CD4-positive, alpha-beta T cell (primary cell): ENCODE results near the gene C16orf95. TPM values are rescaled to one million over a fixed set of nuclear protein-coding genes. Genes with fewer than 3 reads are reported as not detected.
"Not testable (repeated sequence)": the region's sequence is repeated elsewhere in the genome, so short reads cannot be mapped to it uniquely, and the experiment has no call there.

Experiments used
- ATAC-seq: fragments of 200-7000 bp; cut with Tn5 transposase; one replicate; pipeline ENCODE4 v1.10.0; 2022; ENCODE audit warnings: mild to moderate bottlenecking; ENCODE audit not compliant: poor library complexity
- CTCF ChIA-PET: fragments of 350-600 bp; sonication (Branson Sonifier 250); formaldehyde crosslinking; loops from one replicate; lab custom pipeline; 2021; ENCODE audit warnings: antibody characterized with exemption, inconsistent platforms; lab: Charles Lee
- POLR2A ChIA-PET: fragments of 350-600 bp; sonication (Branson Sonifier 250); formaldehyde crosslinking; loops from one replicate; lab custom pipeline; 2021; ENCODE audit warnings: antibody characterized with exemption, inconsistent platforms; lab: Charles Lee
- DNase-seq, 14 experiments: peaks; one replicate each; pipeline ENCODE4 v3.0.0-alpha.2; 2013 to 2020; ENCODE audit warnings: mixed read lengths in 2 of 14
- H3K27ac ChIP-seq, 2 donors: one replicate each; pipeline versions ENCODE4 v1.5.1 to v1.7.0; 2013; ENCODE audit warnings: low read length in 2 of 2, low read depth in 1 of 2, mild to moderate bottlenecking in 1 of 2
- H3K27me3 ChIP-seq, 2 experiments: 1 replicate in 1 of 2; 2 replicates in 1 of 2; pipeline versions ENCODE4 v1.6.1 to v1.7.0; 2013; ENCODE audit warnings: low read length in 2 of 2, control low read depth in 1 of 2, mild to moderate bottlenecking in 1 of 2, moderate library complexity in 1 of 2; ENCODE audit not compliant: insufficient read depth in 2 of 2, control insufficient read depth in 1 of 2
- H3K36me3 ChIP-seq: one replicate; pipeline ENCODE4 v1.6.1; 2013; ENCODE audit warnings: low read length, control low read depth; ENCODE audit not compliant: insufficient read depth
- H3K4me1 ChIP-seq: one replicate; pipeline ENCODE4 v1.6.1; 2013; ENCODE audit warnings: low read length, control low read depth; ENCODE audit not compliant: insufficient read depth
- H3K4me3 ChIP-seq: one replicate; pipeline ENCODE4 v1.5.1; 2013; ENCODE audit warnings: mild to moderate bottlenecking, low read length, moderate library complexity
- H3K9me3 ChIP-seq, 2 experiments: 1 replicate in 1 of 2; 2 replicates in 1 of 2; pipeline versions ENCODE4 v1.6.1 to v1.7.0; 2013; ENCODE audit warnings: low read length in 2 of 2, mild to moderate bottlenecking in 2 of 2, control low read depth in 1 of 2, moderate library complexity in 1 of 2; ENCODE audit not compliant: control insufficient read depth in 1 of 2, insufficient read depth in 1 of 2
- H3K27ac Mint-ChIP-seq: one replicate; pipeline ENCODE4 v1.8.0; 2020; ENCODE audit warnings: mixed read lengths
- H3K27me3 Mint-ChIP-seq: one replicate; pipeline ENCODE4 v1.8.0; 2021; ENCODE audit warnings: mixed read lengths
- H3K36me3 Mint-ChIP-seq: one replicate; pipeline ENCODE4 v1.8.0; 2021; ENCODE audit warnings: low read depth, mixed read lengths
- H3K4me1 Mint-ChIP-seq: one replicate; pipeline ENCODE4 v1.8.0; 2021; ENCODE audit warnings: low read depth, mixed read lengths
- H3K4me3 Mint-ChIP-seq: one replicate; pipeline ENCODE4 v1.8.0; 2020; ENCODE audit warnings: mild to moderate bottlenecking, mixed read lengths
- H3K9me3 Mint-ChIP-seq: one replicate; pipeline ENCODE4 v1.8.0; 2020; ENCODE audit warnings: mixed read lengths
- CTCF ChIP-seq: fragments of 200-600 bp; IDR thresholded peaks from one replicate; pipeline ENCODE4 v1.8.0; 2022; ENCODE audit warnings: antibody characterized with exemption, mild to moderate bottlenecking
- intact Hi-C, 2 experiments: fragments of 100-400 bp; cut with DNase I in 1 of 2; cut with micrococcal nuclease in 1 of 2; formaldehyde crosslinking; loops; one replicate each; pipeline versions ENCODE4 v1.15.1 to v1.9.0; 2023 to 2025; cut with DNase I, micrococcal nuclease
- total RNA-seq, 174 experiments: library from RNA in 2 of 174; stranded (reverse) in 2 of 174; gene quantifications; one replicate each; pipeline ENCODE4 v1.2.3 and lab custom pipeline; 2021 to 2026

C16orf95 gene
- total RNA-seq, 2 experiments from 2014 or later: 0.74 to 1.2 TPM

GRCh38 chr16:87365021-87365713 is 48.0 kb upstream of the C16orf95 start:
- H3K27me3 Mint-ChIP-seq: no peaks in the 10 kb centered on the region
- no peaks in the 10 kb centered on the region for H3K9me3 ChIP-seq
- ATAC-seq (no peak), DNase-seq (no peak)
- H3K4me3 Mint-ChIP-seq: no peak overlapping the region
- TF ChIP-seq CTCF: no peak
- H3K27ac Mint-ChIP-seq: peak overlapping the region; percentile 36
- peaks cover 17% of the 10 kb centered on the region for H3K4me1 ChIP-seq
- H3K4me1 Mint-ChIP-seq: peaks cover 34% of the 10 kb centered on the region
- H3K4me3 ChIP-seq: no peak overlapping the region
- CTCF ChIA-PET: no interaction called here
- no peaks in the 10 kb centered on the region for H3K9me3 Mint-ChIP-seq
- H3K36me3 ChIP-seq: peaks cover 41% of the 10 kb centered on the region
- no peaks in the 10 kb centered on the region for H3K27me3 ChIP-seq
- peaks cover 59% of the 10 kb centered on the region for H3K36me3 Mint-ChIP-seq
- intact Hi-C loops: no loop called here
- H3K27ac ChIP-seq: no peak overlapping the region
- POLR2A ChIA-PET: no interaction called here

GRCh38 chr16:87363771-87364455 is 46.7 kb upstream of the C16orf95 start:
- intact Hi-C loops: no loop called here
- Mint-ChIP-seq H3K4me3 (no peak overlapping the region), H3K27me3 (no peaks in the 10 kb centered on the region), H3K36me3 (peaks cover 72% of the 10 kb centered on the region), H3K9me3 (no peaks in the 10 kb centered on the region), H3K4me1 (peaks cover 28% of the 10 kb centered on the region), H3K27ac (no peak overlapping the region)
- H3K27me3 ChIP-seq: no peaks in the 10 kb centered on the region
- POLR2A ChIA-PET: interaction anchor here (1.5 kb wide), 1 partner anchor 20 kb away, joined by 3 read pairs; the partner anchor contains the start of gene FBXO31
- CTCF ChIA-PET: no interaction called here
- no peaks in the 10 kb centered on the region for H3K9me3 ChIP-seq
- ATAC-seq: no peak
- no peak for DNase-seq
- no peak overlapping the region for H3K27ac ChIP-seq
- no peak for TF ChIP-seq CTCF
- no peak overlapping the region for H3K4me3 ChIP-seq
- H3K36me3 ChIP-seq: peaks cover 53% of the 10 kb centered on the region
- peaks cover 15% of the 10 kb centered on the region for H3K4me1 ChIP-seq

GRCh38 chr16:87362828-87363559 is 45.8 kb upstream of the C16orf95 start:
- CTCF ChIA-PET, ATAC-seq, DNase-seq, H3K27me3 ChIP-seq, H3K9me3 Mint-ChIP-seq, H3K27me3 Mint-ChIP-seq, H3K27ac Mint-ChIP-seq, H3K27ac ChIP-seq, H3K9me3 ChIP-seq, H3K4me3 ChIP-seq, intact Hi-C loops, H3K4me3 Mint-ChIP-seq: not testable (repeated sequence)
- Histone ChIP-seq H3K36me3 (peaks cover 62% of the 10 kb centered on the region), H3K4me1 (peaks cover 12% of the 10 kb centered on the region)
- Mint-ChIP-seq H3K4me1 (peaks cover 24% of the 10 kb centered on the region), H3K36me3 (peaks cover 76% of the 10 kb centered on the region)
- POLR2A ChIA-PET: interaction anchor here (1.5 kb wide), 1 partner anchor 21 kb away, joined by 3 read pairs; the partner anchor contains the start of gene FBXO31
